IPS-15b (cell line): ENCODE results near the gene GLB1L3.
"Not testable (repeated sequence)": the region's sequence is repeated elsewhere in the genome, so short reads cannot be mapped to it uniquely, and the experiment has no call there.

ENCODE experiments used
- H3K27me3 ChIP-seq: one replicate; pipeline ENCODE4 v1.6.1; 2013; ENCODE audit warnings: low read length; ENCODE audit not compliant: control insufficient read depth, insufficient read depth
- H3K36me3 ChIP-seq: one replicate; pipeline ENCODE4 v1.6.1; 2013; ENCODE audit warnings: low read length; ENCODE audit not compliant: control insufficient read depth, insufficient read depth
- H3K4me1 ChIP-seq: one replicate; pipeline ENCODE4 v1.6.1; 2013; ENCODE audit warnings: mild to moderate bottlenecking, low read length; ENCODE audit not compliant: control insufficient read depth, insufficient read depth
- H3K4me3 ChIP-seq: one replicate; pipeline ENCODE4 v1.5.1; 2013; ENCODE audit warnings: low read depth, low read length
- H3K9ac ChIP-seq: one replicate; pipeline ENCODE4 v1.6.1; 2013; ENCODE audit warnings: low read depth, mild to moderate bottlenecking, low read length
- H3K9me3 ChIP-seq: one replicate; pipeline ENCODE4 v1.6.1; 2013; ENCODE audit warnings: mild to moderate bottlenecking, low read length; ENCODE audit not compliant: control insufficient read depth, insufficient read depth

GLB1L3 gene

DNA sequence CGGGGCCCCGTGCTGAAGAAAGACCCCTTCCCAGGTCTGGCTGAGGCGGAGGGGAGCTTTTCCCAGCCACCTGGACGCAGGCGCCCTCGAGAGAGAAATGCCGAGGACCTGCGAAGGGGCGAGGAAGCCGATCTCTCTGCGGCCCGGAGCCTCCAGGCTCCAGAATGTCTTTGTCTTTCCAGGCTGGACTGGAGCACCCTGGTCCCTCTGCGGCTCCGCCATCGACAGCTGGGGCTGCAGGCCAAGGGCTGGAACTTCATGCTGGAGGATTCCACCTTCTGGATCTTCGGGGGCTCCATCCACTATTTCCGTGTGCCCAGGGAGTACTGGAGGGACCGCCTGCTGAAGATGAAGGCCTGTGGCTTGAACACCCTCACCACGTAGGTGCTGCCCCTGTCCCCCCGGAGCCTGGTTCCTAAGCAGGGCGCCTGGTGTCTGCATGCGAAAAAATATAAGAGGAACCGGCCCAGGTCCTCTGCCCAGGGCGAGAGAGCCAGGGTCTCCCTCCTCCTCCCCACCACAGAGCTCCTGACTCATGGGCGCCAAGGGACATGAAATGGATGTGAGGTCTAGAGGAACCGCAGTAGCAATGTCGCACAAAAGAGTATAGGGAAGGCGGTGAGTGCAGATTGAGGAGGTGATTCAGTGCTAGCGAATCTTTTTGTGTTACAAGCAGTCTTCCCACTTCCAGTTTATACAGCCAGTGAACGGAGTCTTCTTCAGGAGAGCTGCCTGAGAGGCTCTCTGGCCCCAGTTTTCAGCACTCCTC lies 66.6 kb downstream of the GLB1L3 start:
- Histone ChIP-seq H3K9me3 (no peaks in the 10 kb centered on the region), H3K27me3 (no peaks in the 10 kb centered on the region), H3K4me3 (no peak overlapping the region), H3K36me3 (no peaks in the 10 kb centered on the region), H3K9ac (no peak overlapping the region), H3K4me1 (no peaks in the 10 kb centered on the region)

DNA sequence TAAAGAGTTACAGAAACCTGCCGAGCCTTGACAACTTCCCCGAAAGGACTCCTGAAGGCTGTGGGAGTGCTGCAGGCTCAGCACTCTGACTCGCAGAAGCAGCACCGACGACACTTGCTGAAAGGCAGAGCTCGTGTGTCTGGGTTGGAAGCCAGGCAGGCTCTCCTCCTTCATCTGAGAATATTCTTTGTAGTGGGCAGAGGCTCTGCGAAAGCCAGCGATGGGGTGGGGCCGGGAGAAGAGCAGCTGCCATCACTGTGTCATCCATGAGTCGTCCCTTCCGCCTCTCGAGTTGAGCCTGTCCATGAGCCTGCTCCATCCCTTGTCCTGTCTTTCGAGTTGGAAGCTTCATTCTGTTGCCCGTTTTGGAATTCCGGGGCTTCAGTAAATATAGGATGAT lies 67.5 kb downstream of the GLB1L3 start:
- H3K4me3 ChIP-seq = no peak overlapping the region
- no peaks in the 10 kb centered on the region for H3K9me3 ChIP-seq
- no peak overlapping the region for H3K9ac ChIP-seq
- no peaks in the 10 kb centered on the region for H3K27me3 ChIP-seq
- no peaks in the 10 kb centered on the region for H3K4me1 ChIP-seq
- H3K36me3 ChIP-seq = no peaks in the 10 kb centered on the region

DNA sequence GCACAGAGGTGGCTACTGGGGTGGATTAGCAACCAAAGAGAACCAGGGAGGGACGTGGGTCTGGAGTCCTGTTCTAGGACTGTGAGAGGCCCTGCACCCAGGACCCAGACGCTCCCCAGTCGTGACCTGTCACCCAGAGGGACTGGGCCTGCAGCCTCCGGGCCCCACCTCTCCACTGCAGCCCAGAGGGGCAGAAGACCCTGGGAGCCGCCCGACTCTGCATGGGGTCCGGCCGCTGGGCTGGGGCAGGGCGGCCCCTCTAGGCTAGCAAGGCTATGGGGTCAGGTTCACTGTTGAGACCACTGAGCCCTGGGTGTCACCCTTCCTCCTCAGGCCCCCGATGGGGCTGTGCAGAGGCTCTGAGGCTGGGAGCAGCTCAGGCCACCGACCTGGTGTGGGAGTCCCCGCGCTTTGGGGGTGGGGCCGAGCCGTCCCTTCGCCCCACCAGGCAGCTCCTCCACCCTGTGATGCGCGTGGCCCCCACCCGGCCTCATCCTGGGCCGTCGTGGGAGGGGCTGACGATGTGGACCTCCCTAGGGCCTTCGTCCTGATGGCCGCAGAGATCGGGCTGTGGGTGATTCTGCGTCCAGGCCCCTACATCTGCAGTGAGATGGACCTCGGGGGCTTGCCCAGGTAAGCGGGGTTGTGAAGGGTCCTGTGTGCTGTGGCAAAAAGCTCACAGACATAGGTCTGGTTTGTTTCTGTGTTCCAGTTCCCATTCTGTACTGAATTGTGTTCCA lies 68.5 kb downstream of the GLB1L3 start:
- H3K9ac ChIP-seq, H3K36me3 ChIP-seq, H3K9me3 ChIP-seq, H3K27me3 ChIP-seq, H3K4me3 ChIP-seq, H3K4me1 ChIP-seq: not testable (repeated sequence)

DNA sequence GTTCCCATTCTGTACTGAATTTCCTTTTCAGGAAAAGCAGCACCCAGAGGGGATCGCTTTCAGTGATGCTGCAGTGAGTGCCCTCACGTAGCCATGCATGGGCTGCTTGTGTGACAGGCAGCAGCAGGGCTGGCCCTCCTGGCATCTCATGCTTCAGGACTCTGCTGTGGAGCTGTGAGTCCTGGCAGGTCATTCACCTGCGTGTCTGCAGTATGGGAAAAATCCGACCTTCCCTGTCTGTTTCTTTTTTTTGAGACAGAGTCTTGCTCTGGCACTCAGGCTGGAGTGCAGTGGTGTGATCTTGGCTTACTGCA lies 69.0 kb downstream of the GLB1L3 start:
- Histone ChIP-seq H3K9ac (no peak overlapping the region), H3K9me3 (no peaks in the 10 kb centered on the region), H3K36me3 (no peaks in the 10 kb centered on the region), H3K27me3 (no peaks in the 10 kb centered on the region), H3K4me1 (no peaks in the 10 kb centered on the region), H3K4me3 (no peak overlapping the region)

DNA sequence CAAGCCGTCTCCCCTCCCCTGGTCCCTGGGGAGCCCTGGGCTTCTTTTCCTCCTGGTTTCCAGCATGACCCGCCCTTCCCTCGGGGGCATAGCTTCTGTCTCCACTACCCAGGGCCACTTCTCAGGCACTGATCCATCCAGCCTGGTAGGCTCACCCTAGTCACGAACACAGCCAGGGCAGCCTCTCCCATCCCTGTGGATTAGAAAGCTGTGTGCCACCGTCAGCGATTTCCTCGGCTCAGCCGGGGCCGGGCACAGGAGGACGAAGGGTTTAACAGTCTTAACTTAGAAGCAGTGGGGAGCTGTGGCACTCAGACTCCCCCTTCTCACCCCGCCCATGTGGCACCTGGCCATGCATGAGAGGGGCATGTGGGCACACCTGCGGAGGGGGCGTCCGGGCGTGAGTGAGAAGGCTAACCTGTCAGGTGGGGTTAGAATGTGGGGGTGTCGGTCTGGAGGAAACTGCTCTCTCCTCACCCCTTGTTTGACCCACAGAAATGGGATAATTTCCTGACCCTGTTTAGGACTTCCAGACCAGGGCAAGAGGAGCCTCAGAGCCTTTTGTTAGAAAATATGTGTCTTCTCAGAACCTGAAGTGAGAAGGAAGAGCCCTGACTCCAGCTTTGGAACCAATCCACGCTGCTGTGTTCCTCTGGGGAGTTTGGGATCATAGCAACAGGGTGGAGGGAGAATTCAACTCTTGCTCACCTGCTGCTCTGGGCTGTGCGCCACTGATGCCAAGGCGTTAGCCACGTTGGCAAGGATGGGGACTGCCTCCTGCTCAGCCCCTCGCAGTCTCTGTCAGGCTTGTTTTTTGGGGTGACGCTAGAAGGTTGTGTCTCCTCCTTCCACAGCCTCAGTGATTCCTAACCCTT lies 70.2 kb downstream of the GLB1L3 start:
- no peak overlapping the region for H3K9ac ChIP-seq
- H3K4me1 ChIP-seq = no peaks in the 10 kb centered on the region
- H3K36me3 ChIP-seq = no peaks in the 10 kb centered on the region
- H3K9me3 ChIP-seq = no peaks in the 10 kb centered on the region
- no peak overlapping the region for H3K4me3 ChIP-seq
- H3K27me3 ChIP-seq = no peaks in the 10 kb centered on the region

DNA sequence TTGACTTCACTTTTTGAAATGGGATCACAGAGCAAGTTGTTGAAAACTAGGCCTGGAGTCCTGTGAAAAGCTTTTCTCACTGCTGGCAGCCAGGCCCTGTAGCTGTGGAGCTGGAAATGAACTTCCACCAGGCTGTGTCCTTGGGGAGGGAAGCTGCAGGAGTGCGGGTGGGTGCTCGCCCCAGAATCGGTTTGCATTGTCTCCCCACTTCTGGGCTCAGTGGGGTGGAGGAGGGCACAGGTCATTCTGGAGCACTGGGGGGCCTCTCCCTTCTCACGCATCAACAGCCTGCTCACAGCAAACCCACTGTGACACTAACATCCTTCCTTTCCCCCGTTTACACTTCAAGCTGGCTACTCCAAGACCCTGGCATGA lies 70.8 kb downstream of the GLB1L3 start:
- no peaks in the 10 kb centered on the region for H3K27me3 ChIP-seq
- H3K9me3 ChIP-seq = no peaks in the 10 kb centered on the region
- no peak overlapping the region for H3K9ac ChIP-seq
- no peaks in the 10 kb centered on the region for H3K4me1 ChIP-seq
- H3K4me3 ChIP-seq = no peak overlapping the region
- H3K36me3 ChIP-seq = no peaks in the 10 kb centered on the region

DNA sequence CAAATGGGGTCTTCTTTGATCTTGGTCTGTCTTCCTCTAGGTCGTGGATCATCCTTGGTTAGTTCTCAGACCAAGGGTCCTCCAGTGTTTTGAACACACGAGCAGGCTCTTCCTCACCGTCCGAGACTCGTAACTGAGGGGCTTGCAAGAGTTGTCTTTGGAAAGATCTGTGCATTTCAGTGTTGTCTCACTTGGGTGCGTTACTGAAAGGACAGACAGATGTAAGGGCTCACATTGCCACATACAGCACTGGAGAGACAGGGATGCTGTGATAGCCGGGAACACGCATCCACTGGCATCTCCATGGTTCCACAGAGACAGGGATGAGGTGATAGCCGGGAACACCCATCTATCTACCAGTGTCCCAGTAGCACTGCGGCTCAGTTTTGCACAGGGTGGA lies 71.3 kb downstream of the GLB1L3 start:
- H3K9me3 ChIP-seq = no peaks in the 10 kb centered on the region
- H3K9ac ChIP-seq = no peak overlapping the region
- no peaks in the 10 kb centered on the region for H3K36me3 ChIP-seq
- H3K27me3 ChIP-seq = no peaks in the 10 kb centered on the region
- H3K4me3 ChIP-seq = no peak overlapping the region
- H3K4me1 ChIP-seq = no peaks in the 10 kb centered on the region

DNA sequence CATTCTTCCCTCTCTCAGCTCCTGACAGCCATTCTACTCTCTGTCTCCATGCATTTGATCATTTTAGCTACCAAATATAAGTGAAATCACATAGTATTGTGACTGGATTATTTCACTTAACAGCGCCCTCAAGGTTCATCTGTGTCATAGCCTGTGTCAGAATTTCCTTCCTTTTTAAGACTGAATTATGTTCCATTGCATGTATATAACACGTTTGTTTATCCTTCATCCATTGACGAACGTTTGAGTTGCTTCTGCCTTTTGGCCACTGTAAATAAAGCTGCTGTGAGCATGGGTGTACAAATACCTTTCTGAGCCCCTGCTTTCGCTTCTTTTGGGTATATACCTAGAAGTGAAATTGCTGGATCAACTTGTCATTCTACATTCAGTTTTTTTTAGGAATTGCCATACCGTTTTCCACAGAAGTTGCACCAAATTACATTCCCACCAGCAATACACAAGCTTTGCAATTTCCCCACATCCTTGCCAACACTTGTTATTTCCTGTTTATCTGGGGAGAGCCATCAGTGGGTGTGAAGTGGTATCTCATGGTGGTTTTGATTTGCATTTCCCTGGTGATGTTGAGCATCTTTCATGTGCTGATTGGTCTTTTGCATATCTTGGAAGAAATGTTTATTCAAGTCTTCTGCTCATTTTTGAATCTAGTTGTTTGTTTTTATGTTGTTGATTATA lies 73.1 kb downstream of the GLB1L3 start:
- Histone ChIP-seq H3K4me3 (no peak overlapping the region), H3K4me1 (no peaks in the 10 kb centered on the region), H3K36me3 (no peaks in the 10 kb centered on the region), H3K27me3 (no peaks in the 10 kb centered on the region), H3K9ac (no peak overlapping the region), H3K9me3 (no peaks in the 10 kb centered on the region)

DNA sequence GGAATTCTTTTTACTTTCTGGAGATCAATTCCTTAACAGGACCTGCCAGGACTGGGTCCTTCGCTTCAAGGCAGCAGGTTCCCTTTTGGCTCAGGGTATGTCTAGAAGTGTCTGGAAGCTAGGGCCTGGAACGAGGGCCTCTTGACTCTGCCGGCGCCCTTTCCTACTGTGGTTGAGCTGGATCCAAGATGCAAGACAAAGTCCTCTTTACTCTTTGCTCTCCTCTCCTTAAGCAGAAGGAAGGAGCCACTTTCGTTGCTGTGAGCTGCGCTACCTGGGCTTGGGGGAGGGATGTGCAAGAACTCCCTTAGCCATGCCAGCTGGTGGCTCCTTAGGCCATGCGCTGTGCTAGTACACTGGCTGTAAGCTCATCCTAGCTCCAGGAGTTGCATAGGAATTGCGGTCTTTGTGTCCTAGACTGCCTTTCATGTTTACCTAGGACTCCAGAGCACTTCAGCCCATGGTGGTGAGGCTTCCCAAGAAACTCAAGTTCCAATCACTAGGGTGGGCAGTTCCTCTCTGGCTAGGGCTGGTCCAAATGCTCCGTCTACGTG lies 73.7 kb downstream of the GLB1L3 start:
- Histone ChIP-seq H3K27me3 (no peaks in the 10 kb centered on the region), H3K9me3 (no peaks in the 10 kb centered on the region), H3K4me1 (no peaks in the 10 kb centered on the region), H3K4me3 (no peak overlapping the region), H3K36me3 (no peaks in the 10 kb centered on the region), H3K9ac (no peak overlapping the region)

DNA sequence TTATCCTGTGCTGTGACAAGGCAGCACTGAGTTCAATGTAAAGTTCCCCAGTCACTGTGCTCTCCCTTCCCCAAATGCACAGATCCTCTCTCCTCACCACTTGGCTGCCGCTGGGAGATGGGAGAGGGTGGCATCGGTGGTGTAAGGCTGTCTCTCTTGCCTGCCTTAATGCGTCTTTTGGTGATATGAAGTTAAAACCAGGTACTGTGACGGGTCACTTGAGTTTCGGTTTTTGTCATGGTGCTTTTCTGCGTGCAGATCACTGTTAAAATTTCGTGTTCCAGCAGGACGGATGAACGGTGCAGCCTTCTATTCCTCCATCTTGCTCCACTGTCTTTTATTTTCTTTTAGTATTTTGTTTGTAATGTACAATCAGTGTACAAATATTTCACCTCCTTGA lies 74.2 kb downstream of the GLB1L3 start:
- H3K9me3 ChIP-seq = no peaks in the 10 kb centered on the region

DNA sequence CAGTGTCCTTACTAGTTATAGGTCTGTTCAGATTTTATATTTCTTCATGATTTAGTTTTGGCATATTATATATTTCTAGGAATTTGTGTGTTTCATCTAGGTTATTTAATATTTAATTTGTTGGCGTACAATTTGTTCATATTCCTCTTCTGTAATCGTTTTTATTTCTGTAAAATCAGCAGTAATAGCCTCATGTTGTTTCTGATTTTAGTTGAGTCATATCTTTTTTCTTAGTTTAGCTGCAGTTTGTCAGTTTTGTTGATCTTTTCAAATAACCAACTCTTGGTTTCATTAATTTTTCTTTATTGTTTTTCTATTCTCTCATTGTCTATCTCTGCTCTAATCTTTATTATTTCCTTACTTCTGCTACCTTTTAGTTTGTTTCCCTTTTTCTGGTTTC lies 75.9 kb downstream of the GLB1L3 start:
- Histone ChIP-seq H3K4me3 (no peak overlapping the region), H3K36me3 (no peaks in the 10 kb centered on the region), H3K27me3 (no peaks in the 10 kb centered on the region), H3K9me3 (no peaks in the 10 kb centered on the region), H3K9ac (no peak overlapping the region), H3K4me1 (no peaks in the 10 kb centered on the region)

More for the DNA sequence above, 74.2 kb downstream of the GLB1L3 start:
- H3K27me3 ChIP-seq = no peaks in the 10 kb centered on the region
- no peak overlapping the region for H3K9ac ChIP-seq
- H3K4me3 ChIP-seq = no peak overlapping the region
- no peaks in the 10 kb centered on the region for H3K4me1 ChIP-seq
- H3K36me3 ChIP-seq = no peaks in the 10 kb centered on the region
